ENCODE data around the gene CASZ1. TPM values are rescaled to one million over a fixed set of nuclear protein-coding genes. Genes with fewer than 3 reads are reported as not detected.

CASZ1 gene
- total and polyA plus RNA-seq, 9 of the 15 experiments (the other 6 are each of a cell fraction or from before 2014, with no cell fraction given), result 0.01 to 4.0 (median 0.76) TPM; not detected in 1

DNA sequence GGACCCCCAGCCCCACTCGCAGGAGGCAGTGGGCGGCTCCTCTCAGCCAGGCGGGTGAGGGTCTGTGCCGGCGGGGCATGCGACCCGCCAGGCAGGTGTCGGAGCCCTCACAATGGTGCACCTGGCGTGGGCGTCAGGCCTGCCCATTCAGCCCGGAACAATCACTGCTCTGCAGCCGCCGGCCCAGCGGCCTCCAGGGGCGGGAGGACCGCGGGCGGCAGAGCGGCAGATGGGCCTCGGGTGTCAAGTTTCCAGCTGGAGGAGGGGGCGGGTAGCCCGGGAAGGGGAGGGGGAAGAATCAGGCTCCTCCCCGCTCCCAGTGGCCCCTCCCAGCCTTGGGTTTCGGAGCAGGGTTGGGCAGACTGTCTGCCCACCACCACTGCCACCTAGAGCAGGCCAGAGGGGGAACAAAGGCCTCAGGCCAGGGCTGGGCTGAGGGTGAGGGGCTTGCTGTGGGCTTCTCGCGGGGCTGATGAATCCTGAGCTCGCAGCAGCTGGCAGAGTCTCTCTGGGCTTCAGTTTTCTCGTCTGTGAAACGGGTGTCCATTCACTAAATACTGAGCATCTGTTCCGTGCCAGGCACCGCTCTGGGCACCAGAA, 39.5 kb upstream of the CASZ1 start:
- 7% methylated on average over 26 of the region's 31 CpGs for WGBS (ENCODE audit: insufficient coverage, low coverage, missing lambda C conversion rate)
- no peaks in the 10 kb centered on the region for H3K9me3 ChIP-seq (replicated peaks; ENCODE audit: control insufficient read depth, insufficient read depth, low read depth, low read length)
- H3K79me2 ChIP-seq (ENCODE audit: control insufficient read depth, insufficient read depth, low read length), result no peaks in the 10 kb centered on the region
- no peaks in the 10 kb centered on the region for H3K9me1 ChIP-seq (ENCODE audit: control insufficient read depth, insufficient read depth, low read length)
- H3K4me2 ChIP-seq (ENCODE audit: insufficient read depth, low read length), result no peak overlapping the region
- peaks cover 25% of the 10 kb centered on the region for H4K20me1 ChIP-seq (replicated peaks; ENCODE audit: control insufficient read depth, insufficient read depth, low read length)
- peaks cover 19 to 74% of the 10 kb centered on the region in 2 experiments for H3K27me3 ChIP-seq (ENCODE audit: control insufficient read depth in 2 of 2, insufficient read depth in 2 of 2, low read length in 2 of 2)
- H2AFZ ChIP-seq (ENCODE audit: low read depth, low read length), result no peak overlapping the region
- ATAC-seq (peak; percentile 99), DNase-seq (ENCODE audit: extremely low read depth in 1 of 4, low spot score in 3 of 4) (peak; percentile 76 to 96 (median 94)), FAIRE-seq (no peak)
- BruUV-seq (replicated peaks), result no TSS peak
- in situ Hi-C loops (cut with MboI) (no loop called here), intact Hi-C loops (cut with micrococcal nuclease) (no loop called here)
- no peak overlapping the region for H3K4me3 ChIP-seq
- no peaks in the 10 kb centered on the region for H3K36me3 ChIP-seq (ENCODE audit: control insufficient read depth, insufficient read depth, low read length)
- peaks cover 0 to 11% of the 10 kb centered on the region in 2 experiments; a peak in 3 of 5 replicates for H3K4me1 ChIP-seq (replicated peaks in 1 of 2; ENCODE audit: control insufficient read depth in 2 of 2, insufficient read depth in 2 of 2, low read length in 2 of 2)
- CTCF ChIA-PET (ENCODE audit: low intra/inter-chr PET ratio), result no interaction called here
- POLR2A ChIA-PET, result interaction anchor here (0.6 kb wide), 3 partner anchors 31 to 1968 kb away, joined by 3 read pairs; no protein-coding TSS in a partner anchor
- no peak overlapping the region for H3K27ac ChIP-seq (ENCODE audit: extremely low read depth, low read depth, low read length)
- peak overlapping the region in 1 of 2 experiments; percentile 69; a peak in 1 of 4 replicates for H3K9ac ChIP-seq (ENCODE audit: insufficient read depth in 1 of 2, low read depth in 2 of 2, low read length in 2 of 2)
- TF ChIP-seq SP2 (IDR thresholded peaks at IDR 0.05; ENCODE audit: extremely low read depth, low read depth, low read length, poor library complexity, severe bottlenecking) (peak; percentile 36), CBFA2T2 (conservative IDR thresholded peaks at IDR 0.05) (0 out of 2 replicates have a peak, but pooled peaks have one; percentile 4), HDAC1 (IDR thresholded peaks at IDR 0.05) (0 out of 4 replicates have a peak, but pooled peaks of 1 of the 2 experiments have one; percentile 25), KDM1A (IDR thresholded peaks at IDR 0.05) (peak; percentile 46 to 68; a peak in 2 of 4 replicates), ZNF347 (CRISPR knock-in tag; IDR thresholded peaks at IDR 0.05; ENCODE audit: low read depth) (no peak), CCNT2 (IDR thresholded peaks at IDR 0.05; ENCODE audit: borderline replicate concordance, extremely low read depth, insufficient read length, low read depth, low read length) (no peak), EGR1 (conservative IDR thresholded peaks at IDR 0.05) (peak; percentile 94), RUNX1 (IDR thresholded peaks at IDR 0.05; ENCODE audit: low read depth) (no peak), NR3C1 (CRISPR knock-in tag; IDR thresholded peaks at IDR 0.05) (no peak), HCFC1 (IDR thresholded peaks at IDR 0.05; ENCODE audit: low read depth, low read length) (0 out of 2 replicates have a peak, but pooled peaks have one; percentile 12), PML (IDR thresholded peaks at IDR 0.05; ENCODE audit: low read length) (no peak)
- TF ChIP-seq, protein P1, sequence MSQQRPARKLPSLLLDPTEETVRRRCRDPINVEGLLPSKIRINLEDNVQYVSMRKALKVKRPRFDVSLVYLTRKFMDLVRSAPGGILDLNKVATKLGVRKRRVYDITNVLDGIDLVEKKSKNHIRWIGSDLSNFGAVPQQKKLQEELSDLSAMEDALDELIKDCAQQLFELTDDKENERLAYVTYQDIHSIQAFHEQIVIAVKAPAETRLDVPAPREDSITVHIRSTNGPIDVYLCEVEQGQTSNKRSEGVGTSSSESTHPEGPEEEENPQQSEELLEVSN (IDR thresholded peaks at IDR 0.05; ENCODE audit: borderline replicate concordance in 1 of 2, extremely low read depth in 1 of 2, insufficient read depth in 1 of 2, insufficient read length in 1 of 2, low read depth in 1 of 2, low read length in 1 of 2, poor library complexity in 1 of 2, severe bottlenecking in 1 of 2), result peak in 1 of 2 experiments; percentile 82
- TF ChIP-seq, protein P2, sequence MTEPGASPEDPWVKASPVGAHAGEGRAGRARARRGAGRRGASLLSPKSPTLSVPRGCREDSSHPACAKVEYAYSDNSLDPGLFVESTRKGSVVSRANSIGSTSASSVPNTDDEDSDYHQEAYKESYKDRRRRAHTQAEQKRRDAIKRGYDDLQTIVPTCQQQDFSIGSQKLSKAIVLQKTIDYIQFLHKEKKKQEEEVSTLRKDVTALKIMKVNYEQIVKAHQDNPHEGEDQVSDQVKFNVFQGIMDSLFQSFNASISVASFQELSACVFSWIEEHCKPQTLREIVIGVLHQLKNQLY (CRISPR knock-in tag; conservative IDR thresholded peaks at IDR 0.05), result no peak
- TF ChIP-seq, protein P3, sequence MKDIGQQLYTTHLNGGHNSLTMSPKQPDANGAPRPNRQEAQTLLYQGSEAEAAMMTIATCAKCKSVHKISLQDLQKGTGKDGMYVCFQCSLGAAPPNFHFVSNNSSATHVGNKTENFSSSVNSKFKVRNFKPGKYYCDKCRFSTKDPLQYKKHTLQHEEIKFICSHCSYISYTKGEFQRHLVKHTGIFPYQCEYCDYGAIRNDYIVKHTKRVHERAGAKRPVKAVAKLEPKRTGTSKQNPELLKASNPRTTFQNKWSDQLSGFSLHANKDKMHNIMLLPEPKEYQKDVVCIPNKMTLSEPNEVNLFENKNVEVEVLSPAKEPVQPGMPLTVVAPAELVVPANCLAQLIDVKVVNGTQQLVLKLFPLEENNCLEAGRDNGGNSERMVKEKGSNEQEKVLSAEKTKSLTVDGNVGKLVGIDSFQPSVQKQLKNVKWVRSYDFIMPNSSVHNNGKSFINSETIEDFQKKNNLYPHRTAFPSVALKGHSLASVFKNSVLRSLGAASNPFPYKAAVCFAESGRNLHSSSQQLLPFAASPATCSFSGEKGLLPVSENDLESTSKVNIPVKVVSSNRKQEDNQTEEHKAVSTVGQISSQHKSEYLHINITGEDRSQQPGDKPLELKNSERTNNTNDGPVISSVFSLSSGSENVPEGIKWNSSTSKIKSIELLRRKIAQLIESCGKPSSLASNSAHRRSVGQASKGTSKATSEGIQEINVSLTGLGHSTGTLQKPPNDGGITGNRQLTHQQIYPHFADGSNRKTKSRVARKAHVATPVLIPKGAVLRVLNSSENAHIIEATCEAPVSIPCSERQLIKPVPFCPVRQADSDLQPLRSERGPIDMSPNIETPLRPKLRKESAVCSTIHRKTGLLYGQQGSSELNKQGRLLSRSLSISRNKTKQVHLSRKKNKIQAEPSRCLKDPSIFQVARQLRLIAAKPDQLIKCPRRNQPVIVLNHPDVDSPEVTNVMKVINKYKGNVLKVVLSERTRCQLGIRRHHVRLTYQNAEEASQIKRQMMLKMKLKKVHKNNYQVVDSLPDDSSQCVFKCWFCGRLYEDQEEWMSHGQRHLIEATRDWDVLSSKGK (CRISPR knock-in tag; IDR thresholded peaks at IDR 0.05), result no peak
- TF ChIP-seq, protein P4, sequence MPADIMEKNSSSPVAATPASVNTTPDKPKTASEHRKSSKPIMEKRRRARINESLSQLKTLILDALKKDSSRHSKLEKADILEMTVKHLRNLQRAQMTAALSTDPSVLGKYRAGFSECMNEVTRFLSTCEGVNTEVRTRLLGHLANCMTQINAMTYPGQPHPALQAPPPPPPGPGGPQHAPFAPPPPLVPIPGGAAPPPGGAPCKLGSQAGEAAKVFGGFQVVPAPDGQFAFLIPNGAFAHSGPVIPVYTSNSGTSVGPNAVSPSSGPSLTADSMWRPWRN (IDR thresholded peaks at IDR 0.05; ENCODE audit: low read depth), result no peak
